Measurements from ENCODE around the gene RARG.
A peak's percentile ranks its signal among the peaks of the same experiment; 100 is the strongest.
"Not testable (repeated sequence)": the region's sequence is repeated elsewhere in the genome, so short reads cannot be mapped to it uniquely, and the experiment has no call there.

RARG gene

GRCh38 chr12:53190108-53190729 is 41.8 kb downstream of the RARG start:
- DNase-seq: peak in 2 of 4 experiments; percentile 24 to 47

- no peak for DNase-seq
Observed at GRCh38 chr12:53187145-53187899, 44.7 kb downstream of the RARG start.

- DNase-seq: no peak
Observed at GRCh38 chr12:53186745-53187144, 45.3 kb downstream of the RARG start.

- DNase-seq: no peak
Observed at GRCh38 chr12:53185582-53186153, 46.3 kb downstream of the RARG start.

GRCh38 chr12:53184828-53185227 is 47.2 kb downstream of the RARG start:
- no peak for DNase-seq

- peak; percentile 75 to 95 (median 89) for DNase-seq
Observed at GRCh38 chr12:53182903-53183302, 49.1 kb downstream of the RARG start.

GRCh38 chr12:53181935-53182334 is 50.1 kb downstream of the RARG start:
- DNase-seq: no peak

- DNase-seq: peak; percentile 69 to 91 (median 82)
Observed at GRCh38 chr12:53180931-53181645, 50.9 kb downstream of the RARG start.

- DNase-seq: peak; percentile 97 to 99 (median 99)
Observed at GRCh38 chr12:53180220-53180930, 51.6 kb downstream of the RARG start, which contains the start of the genes CSAD and ZNF740. Gene CSAD, minus strand, starts transcription at chr12:53180925. Its CDS starts 7,455 bp downstream, at chr12:53173470. Gene ZNF740, plus strand, starts transcription at chr12:53180722. Its CDS starts 1,262 bp downstream, at chr12:53181984.

GRCh38 chr12:53179687-53180219 is 52.3 kb downstream of the RARG start:
- DNase-seq: peak in 2 of 4 experiments; percentile 48 to 54

GRCh38 chr12:53178803-53179202 is 53.2 kb downstream of the RARG start:
- not testable (repeated sequence) for DNase-seq

- DNase-seq: not testable (repeated sequence)
Observed at GRCh38 chr12:53177447-53177846, 54.6 kb downstream of the RARG start.

- DNase-seq: no peak
Observed at GRCh38 chr12:53176750-53177149, 55.3 kb downstream of the RARG start.

- DNase-seq: peak; percentile 32 to 67 (median 56)
Observed at GRCh38 chr12:53174881-53175491, 57.0 kb downstream of the RARG start.

- DNase-seq: no peak
Observed at GRCh38 chr12:53173085-53173715, 58.8 kb downstream of the RARG start.

- no peak for DNase-seq
Observed at GRCh38 chr12:53172352-53172751, 59.7 kb downstream of the RARG start.

- no peak for DNase-seq
Observed at GRCh38 chr12:53171725-53172329, 60.2 kb downstream of the RARG start.

GRCh38 chr12:53170876-53171724 is 60.9 kb downstream of the RARG start:
- DNase-seq: no peak

- no peak for DNase-seq
Observed at GRCh38 chr12:53170215-53170614, 61.8 kb downstream of the RARG start.

- no peak for DNase-seq
Observed at GRCh38 chr12:53169644-53170043, 62.4 kb downstream of the RARG start.

Data from suppressor macrophage (primary cell).